GM18909 (cell line): ENCODE data around the gene ZFPM1.

Experiments used
- ATAC-seq: cut with Tn5 transposase; IDR thresholded peaks from one replicate; pipeline ENCODE4 v1.9.1; 2021; ENCODE audit warnings: mild to moderate bottlenecking; ENCODE audit not compliant: unreplicated experiment, poor library complexity

Gene ZFPM1

GRCh38 chr16:88582912-88583575, 130.0 kb downstream of the ZFPM1 start:
- ATAC-seq: no peak

GRCh38 chr16:88584676-88585075, 131.6 kb downstream of the ZFPM1 start:
- ATAC-seq: no peak

GRCh38 chr16:88585269-88585668, 132.2 kb downstream of the ZFPM1 start:
- ATAC-seq: no peak

- ATAC-seq: no peak
Measured at GRCh38 chr16:88585927-88586581, 133.0 kb downstream of the ZFPM1 start.
